GM12801 (cell line): Measurements from ENCODE around the gene KRABD2.
A peak's percentile ranks its signal among the peaks of the same experiment; 100 is the strongest.

Experiments used
- TF ChIP-seq, protein P1 (sequence below): IDR thresholded peaks from one replicate; pipeline ENCODE4 v1.5.1; 2011; ENCODE audit warnings: control low read depth; ENCODE audit not compliant: insufficient read length; ENCODE audit errors: extremely low read depth

Gene KRABD2

DNA sequence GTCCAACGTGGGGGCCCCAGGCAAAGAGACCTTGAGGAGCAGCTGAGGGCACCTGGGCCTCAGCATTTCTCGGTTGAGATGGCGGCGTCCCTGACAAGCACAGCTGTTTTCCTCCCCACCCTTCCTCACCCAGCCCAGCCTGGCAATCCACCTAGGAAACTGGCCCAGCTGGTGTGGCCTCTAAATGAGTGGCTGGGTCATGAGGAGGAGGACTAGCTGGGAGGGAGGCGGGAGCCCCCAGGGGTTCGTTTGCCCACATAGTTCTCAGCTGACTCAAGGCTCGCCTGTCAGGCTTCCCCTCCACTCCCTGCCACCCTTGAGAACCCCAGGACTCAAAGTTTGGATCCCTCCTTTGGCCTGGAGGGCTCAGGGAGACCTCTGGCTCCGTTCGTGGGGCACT, 15.2 kb upstream of the KRABD2 start:
- TF ChIP-seq, protein P1, sequence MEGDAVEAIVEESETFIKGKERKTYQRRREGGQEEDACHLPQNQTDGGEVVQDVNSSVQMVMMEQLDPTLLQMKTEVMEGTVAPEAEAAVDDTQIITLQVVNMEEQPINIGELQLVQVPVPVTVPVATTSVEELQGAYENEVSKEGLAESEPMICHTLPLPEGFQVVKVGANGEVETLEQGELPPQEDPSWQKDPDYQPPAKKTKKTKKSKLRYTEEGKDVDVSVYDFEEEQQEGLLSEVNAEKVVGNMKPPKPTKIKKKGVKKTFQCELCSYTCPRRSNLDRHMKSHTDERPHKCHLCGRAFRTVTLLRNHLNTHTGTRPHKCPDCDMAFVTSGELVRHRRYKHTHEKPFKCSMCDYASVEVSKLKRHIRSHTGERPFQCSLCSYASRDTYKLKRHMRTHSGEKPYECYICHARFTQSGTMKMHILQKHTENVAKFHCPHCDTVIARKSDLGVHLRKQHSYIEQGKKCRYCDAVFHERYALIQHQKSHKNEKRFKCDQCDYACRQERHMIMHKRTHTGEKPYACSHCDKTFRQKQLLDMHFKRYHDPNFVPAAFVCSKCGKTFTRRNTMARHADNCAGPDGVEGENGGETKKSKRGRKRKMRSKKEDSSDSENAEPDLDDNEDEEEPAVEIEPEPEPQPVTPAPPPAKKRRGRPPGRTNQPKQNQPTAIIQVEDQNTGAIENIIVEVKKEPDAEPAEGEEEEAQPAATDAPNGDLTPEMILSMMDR, result no peak

DNA sequence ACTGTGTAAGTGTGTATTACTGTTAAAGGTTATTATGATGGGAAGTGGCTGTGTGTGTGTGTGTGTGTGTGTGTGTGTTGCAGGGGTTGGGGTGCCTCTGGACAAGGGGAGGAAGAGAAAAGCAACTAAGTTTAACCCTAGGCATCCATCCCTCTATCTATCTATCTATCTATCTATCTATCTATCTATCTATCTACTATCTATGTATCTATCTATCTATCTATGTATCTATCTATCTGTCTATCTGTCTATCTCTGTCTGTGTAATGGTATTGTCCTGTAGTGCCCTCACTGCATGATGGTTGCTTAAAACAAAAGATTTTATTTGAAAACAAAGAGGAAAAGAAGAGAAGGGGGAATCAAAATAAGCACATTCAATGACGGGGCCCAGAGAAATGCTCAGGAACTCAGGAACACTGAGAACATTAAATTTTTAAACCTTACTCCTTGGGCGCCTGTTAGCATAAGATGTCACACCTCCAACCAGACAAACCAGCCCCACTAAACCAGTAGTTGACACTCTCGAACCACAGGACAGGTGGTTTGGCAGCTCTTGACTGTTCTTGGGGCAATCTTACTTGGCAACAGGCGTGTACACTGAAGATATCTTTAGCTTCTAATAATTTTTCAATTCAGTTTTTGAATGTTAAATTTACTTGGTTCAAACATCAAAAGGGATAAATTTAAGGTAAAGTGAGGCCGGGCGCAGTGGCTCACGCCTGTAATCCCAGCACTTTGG, 11.6 kb upstream of the KRABD2 start:
- TF ChIP-seq, protein P1, result no peak

DNA sequence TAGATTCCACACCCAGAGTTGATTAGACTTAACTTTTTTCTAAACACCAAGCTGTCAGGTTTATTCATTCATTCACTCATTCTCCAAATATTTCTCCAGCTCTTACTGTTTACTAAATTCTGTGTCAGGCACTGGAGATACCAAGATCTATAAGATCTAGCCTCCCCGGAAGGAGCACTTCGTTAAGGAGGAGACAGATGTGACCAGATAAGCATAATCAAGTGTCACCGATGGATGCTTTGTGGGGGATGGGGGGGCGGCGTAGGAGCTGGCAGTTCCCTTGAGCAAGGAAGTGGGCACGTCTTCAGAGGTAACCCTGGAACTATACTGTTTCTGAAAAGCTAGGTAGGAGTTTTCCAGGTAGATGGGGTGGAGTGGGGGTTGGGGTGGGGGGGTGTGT, 10.3 kb upstream of the KRABD2 start:
- TF ChIP-seq, protein P1, result no peak

DNA sequence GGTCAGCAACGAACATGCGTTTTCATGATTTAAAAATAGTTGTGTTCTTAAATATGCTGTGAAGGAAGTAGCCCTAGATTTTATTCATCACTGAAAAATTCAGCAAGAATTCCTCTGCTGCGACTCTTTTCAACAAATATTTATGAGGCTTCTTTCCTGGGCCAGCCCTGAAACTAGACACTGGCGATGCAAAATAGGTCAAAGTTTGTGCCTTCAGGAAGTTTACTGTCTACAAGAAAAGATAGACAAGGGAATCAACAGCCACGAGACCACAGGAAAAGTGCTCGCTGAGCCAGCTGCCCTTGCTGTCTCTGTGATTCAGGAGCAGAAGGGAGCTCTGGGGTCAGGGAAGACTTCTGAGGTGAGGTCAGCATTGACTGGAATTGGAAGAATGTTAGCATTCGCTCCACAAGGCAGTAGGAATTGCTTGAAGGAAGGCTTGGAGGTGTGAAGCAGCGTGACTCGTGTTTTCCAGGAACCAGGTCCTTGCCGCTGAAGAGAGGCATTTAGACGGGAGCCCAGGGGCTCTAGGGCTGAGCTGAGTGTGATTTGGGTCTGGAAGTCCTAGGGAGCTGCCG, 8.4 kb upstream of the KRABD2 start:
- TF ChIP-seq, protein P1, result no peak

DNA sequence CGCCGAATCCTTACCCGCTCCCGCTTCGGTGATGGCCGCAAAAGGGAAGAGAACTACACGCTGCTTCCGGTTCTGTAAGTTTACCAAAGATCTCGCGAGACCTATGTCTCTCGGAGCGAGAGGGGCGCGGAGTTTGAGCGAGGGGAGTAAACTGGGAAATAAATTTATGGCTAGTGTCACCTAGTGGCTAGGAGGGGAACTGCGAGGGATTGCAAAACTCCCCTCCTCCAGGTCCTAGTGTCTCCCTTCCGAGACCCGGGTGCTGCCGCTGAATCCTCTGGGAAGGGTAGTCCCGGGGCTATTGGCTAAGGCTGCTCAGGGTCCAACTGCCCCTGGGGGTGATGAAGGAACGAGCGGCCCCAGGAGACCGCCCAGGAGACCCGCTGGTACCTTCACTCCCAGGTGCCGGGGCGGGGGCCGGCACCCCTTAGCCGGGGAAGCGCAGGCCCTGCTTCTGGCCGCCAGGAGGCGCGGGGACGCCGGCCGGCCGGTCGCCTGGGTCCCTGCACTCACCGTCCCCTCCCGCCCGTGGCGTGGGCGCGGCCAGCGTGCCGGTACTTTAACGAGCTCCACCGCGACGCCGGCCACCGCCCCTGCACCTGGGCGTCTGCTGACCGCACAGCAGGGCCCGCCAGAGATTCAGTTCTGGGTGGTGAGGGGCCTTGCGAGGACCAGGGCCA, 6.8 kb upstream of the KRABD2 start, which contains the start of gene RPL26:
TSS of gene RPL26 (minus strand) at position 51 of the 680 bp plus-strand sequence. CDS start 883 bp downstream, outside the sequence.
- TF ChIP-seq, protein P1, result peak; percentile 14

DNA sequence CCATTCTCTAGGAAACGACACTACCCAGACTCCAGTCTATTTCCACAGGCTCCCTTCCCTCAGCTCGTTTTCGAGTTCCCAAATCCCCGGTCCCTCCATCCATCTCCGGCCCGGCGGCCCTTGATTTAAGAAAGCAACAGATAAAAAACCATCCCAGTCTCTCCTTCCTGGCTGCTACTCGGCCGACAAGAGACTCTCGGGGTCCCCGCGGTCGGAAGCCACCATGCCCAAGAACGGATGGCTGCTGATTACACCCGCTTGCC, 6.3 kb upstream of the KRABD2 start:
- TF ChIP-seq, protein P1, result no peak

DNA sequence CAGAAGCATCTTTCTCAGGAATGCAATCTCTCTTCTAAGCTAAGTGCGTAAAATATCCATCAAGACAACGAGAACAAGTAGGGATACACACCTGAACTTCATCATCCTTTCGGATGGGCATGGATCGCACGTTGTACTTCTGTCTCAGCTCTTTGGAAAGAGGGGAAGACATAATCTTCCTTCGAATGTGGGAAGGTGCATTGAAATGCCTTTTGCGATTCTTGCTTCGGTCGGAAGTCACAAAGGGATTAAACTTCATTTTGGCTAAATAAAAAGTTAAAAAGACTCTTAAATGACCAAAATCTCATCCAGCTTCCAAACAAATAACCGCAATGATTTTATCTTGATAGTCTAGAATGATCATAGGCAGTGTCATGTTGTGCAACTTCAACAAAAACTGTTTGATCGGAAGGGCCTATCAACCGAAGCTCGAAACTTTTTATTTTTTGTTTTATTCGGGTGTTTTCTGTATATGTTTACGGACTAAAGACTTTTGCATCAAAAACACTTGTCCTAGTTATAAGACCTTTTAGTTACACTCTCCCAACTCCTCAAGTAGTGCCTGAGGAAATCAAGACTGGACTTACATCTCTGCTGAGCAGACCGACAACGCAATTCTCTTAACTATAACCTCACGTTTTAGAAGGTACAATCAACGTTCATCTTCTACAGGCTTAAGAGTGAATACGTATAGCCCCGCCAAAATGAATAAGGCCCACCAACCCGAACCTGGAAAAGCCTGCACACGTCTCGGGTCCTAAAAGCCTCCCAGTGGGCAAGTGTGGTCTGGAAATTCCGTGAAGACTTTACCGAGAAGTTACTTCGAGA, 5.8 kb upstream of the KRABD2 start:
- TF ChIP-seq, protein P1, result no peak
